Endothelial cell of umbilical vein (primary cell): ENCODE results near the gene LILRA1.

ENCODE experiments used
- CTCF ChIP-seq, 2 donors: IDR thresholded peaks; 1 replicate in 1 of 2; 2 replicates in 1 of 2; pipeline ENCODE4 v1.5.1; 2011; ENCODE audit warnings: low read length in 2 of 2, mild to moderate bottlenecking in 2 of 2, moderate library complexity in 2 of 2, control low read depth in 1 of 2, inconsistent platforms in 1 of 2, low read depth in 1 of 2; ENCODE audit not compliant: insufficient read depth in 1 of 2; ENCODE audit errors: extremely low read depth in 1 of 2
- MYC ChIP-seq: IDR thresholded peaks from one replicate; pipeline ENCODE4 v1.6.1; 2011; ENCODE audit warnings: mild to moderate bottlenecking, low read depth, low read length
- POLR2AphosphoS5 ChIP-seq: IDR thresholded peaks from 2 replicates; pipeline ENCODE4 v1.6.1; 2012; ENCODE audit warnings: low read depth, mild to moderate bottlenecking, control low read depth, low read length, moderate library complexity; ENCODE audit not compliant: insufficient read depth

DNA sequence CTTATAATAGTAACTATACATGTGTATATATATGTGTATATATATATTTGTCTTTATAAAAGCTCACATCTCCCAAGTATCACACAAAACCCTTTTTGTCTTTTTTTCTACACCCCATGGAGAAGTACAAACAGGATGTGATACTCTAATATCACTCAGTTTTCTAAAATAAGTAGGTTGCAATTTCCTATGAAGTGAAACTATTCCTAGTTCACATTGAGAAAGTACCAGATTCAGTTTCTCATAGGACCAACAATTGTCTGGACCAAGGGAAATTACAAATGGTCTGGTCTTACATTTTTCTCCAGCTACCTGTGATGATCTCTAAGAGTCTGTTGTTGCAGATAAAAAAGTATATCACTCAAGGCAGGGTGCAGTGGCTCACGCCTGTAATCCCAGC is 19.0 kb downstream of the LILRA1 start:
- TF ChIP-seq MYC (no peak), POLR2AphosphoS5 (no peak), CTCF (IDR thresholded peaks at IDR 0.05; ENCODE audit: extremely low read depth in 1 of 2, insufficient read depth in 1 of 2, low read depth in 1 of 2, low read length in 2 of 2) (no peak)
